ENCODE measurements around the gene BOLA3.
"Not testable (repeated sequence)": the region's sequence is repeated elsewhere in the genome, so short reads cannot be mapped to it uniquely, and the experiment has no call there.

Gene BOLA3

GRCh38 chr2:74148457-74149246 lies 940 bp upstream of the BOLA3 start:
- DNase-seq: no peak

- no peak for DNase-seq
Measured at GRCh38 chr2:74146929-74147726, 584 bp downstream of the BOLA3 start.

GRCh38 chr2:74142340-74142739 lies 5.4 kb downstream of the BOLA3 start:
- DNase-seq: no peak

GRCh38 chr2:74138600-74139323 lies 8.9 kb downstream of the BOLA3 start:
- no peak for DNase-seq

GRCh38 chr2:74137651-74138599 lies 9.8 kb downstream of the BOLA3 start:
- DNase-seq: no peak

- no peak for DNase-seq
Measured at GRCh38 chr2:74131901-74132300, 15.8 kb downstream of the BOLA3 start.

- peak; percentile 35 for DNase-seq
Measured at GRCh38 chr2:74130211-74130995, 17.3 kb downstream of the BOLA3 start.

GRCh38 chr2:74128206-74128605 lies 19.5 kb downstream of the BOLA3 start:
- no peak for DNase-seq

- DNase-seq: not testable (repeated sequence)
Measured at GRCh38 chr2:74123955-74124354, 23.8 kb downstream of the BOLA3 start.

GRCh38 chr2:74121846-74122245 lies 25.9 kb downstream of the BOLA3 start:
- not testable (repeated sequence) for DNase-seq

- DNase-seq: peak; percentile 95
Measured at GRCh38 chr2:74119912-74120825, 27.5 kb downstream of the BOLA3 start.

GRCh38 chr2:74119339-74119738 lies 28.4 kb downstream of the BOLA3 start:
- DNase-seq: no peak

GRCh38 chr2:74111380-74111779 lies 36.3 kb downstream of the BOLA3 start:
- DNase-seq: no peak

- no peak for DNase-seq
Measured at GRCh38 chr2:74110537-74110936, 37.2 kb downstream of the BOLA3 start.

- DNase-seq: no peak
Measured at GRCh38 chr2:74109551-74109950, 38.2 kb downstream of the BOLA3 start.

GRCh38 chr2:74107071-74107470 lies 40.6 kb downstream of the BOLA3 start:
- DNase-seq: no peak

GRCh38 chr2:74105413-74105812 lies 42.3 kb downstream of the BOLA3 start:
- DNase-seq: no peak

- no peak for DNase-seq
Measured at GRCh38 chr2:74104839-74105238, 42.9 kb downstream of the BOLA3 start.

- no peak for DNase-seq
Measured at GRCh38 chr2:74103763-74104162, 43.9 kb downstream of the BOLA3 start.

GRCh38 chr2:74102516-74102915 lies 45.2 kb downstream of the BOLA3 start:
- no peak for DNase-seq
